Ovary (tissue), 3 donors: ENCODE measurements around the gene GJC2.

Source experiments
- CTCF ChIP-seq, 3 donors: fragments of 450-650 bp in 2 of 3; fragments of 200-600 bp in 1 of 3; IDR thresholded peaks; one replicate each; pipeline versions ENCODE4 v1.5.1 to v1.8.0; 2016 to 2022; ENCODE audit warnings: antibody characterized with exemption in 3 of 3, mild to moderate bottlenecking in 1 of 3
- EP300 ChIP-seq: sonication (generic); formaldehyde crosslinking; IDR thresholded peaks from one replicate; pipeline ENCODE4 v1.6.1; 2017; ENCODE audit warnings: antibody characterized with exemption
- POLR2A ChIP-seq: fragments of 450-650 bp; IDR thresholded peaks from one replicate; pipeline ENCODE4 v1.6.1; 2017; ENCODE audit warnings: antibody characterized with exemption, mild to moderate bottlenecking, moderate library complexity
- donor health status: DM: no; HTN: no; CAD: no.

- TF ChIP-seq CTCF (IDR thresholded peaks at IDR 0.05) (no peak), EP300 (no peak), POLR2A (no peak)
Measured at GRCh38 chr1:228162286-228163006, 12.7 kb downstream of the GJC2 start.
